Adipose tissue (tissue), 3 donors: ENCODE measurements around the gene YIPF2. TPM values are rescaled to one million over a fixed set of nuclear protein-coding genes. Genes with fewer than 3 reads are reported as not detected.
"Not testable (repeated sequence)": the region's sequence is repeated elsewhere in the genome, so short reads cannot be mapped to it uniquely, and the experiment has no call there.

Experiments
- H3K27ac ChIP-seq: one replicate; pipeline ENCODE4 v1.5.1; 2013; ENCODE audit warnings: low read depth, low read length
- WGBS, 3 donors: extraction: QIAGEN DNeasy Blood & Tissue Kit; methylation state at CpG; one replicate each; pipeline ENCODE4 v1.1.7; 2013; 5-methylcytosine and 5-hydroxymethylcytosine counted together
- polyA plus RNA-seq, 3 donors: library from polyadenylated mRNA; stranded (reverse); fragments of 200-250 nt; gene quantifications; one replicate each; pipeline ENCODE4 v1.2.3, GENCODE V29; 2013
- donor health status: healthy with polysubstance abuse.
- donor health status: Bipolar disorder and iron deficiency.
- donor health status: healthy.

The YIPF2 gene
- polyA plus RNA-seq, 3 donors = 33.6 to 49.9 (median 39.6) TPM

GRCh38 chr19:10887616-10888367 is 40.6 kb downstream of the YIPF2 start:
- no peak overlapping the region for H3K27ac ChIP-seq

GRCh38 chr19:10885201-10886169 is 43.0 kb downstream of the YIPF2 start:
- WGBS, 3 donors = 77 to 84% (median 77%) methylated on average over 20 of the region's 20 CpGs
- no peak overlapping the region for H3K27ac ChIP-seq

More at GRCh38 chr19:10887616-10888367, 40.6 kb downstream of the YIPF2 start:
- WGBS, 3 donors = 83 to 88% (median 83%) methylated on average over 9 of the region's 9 CpGs

DNA sequence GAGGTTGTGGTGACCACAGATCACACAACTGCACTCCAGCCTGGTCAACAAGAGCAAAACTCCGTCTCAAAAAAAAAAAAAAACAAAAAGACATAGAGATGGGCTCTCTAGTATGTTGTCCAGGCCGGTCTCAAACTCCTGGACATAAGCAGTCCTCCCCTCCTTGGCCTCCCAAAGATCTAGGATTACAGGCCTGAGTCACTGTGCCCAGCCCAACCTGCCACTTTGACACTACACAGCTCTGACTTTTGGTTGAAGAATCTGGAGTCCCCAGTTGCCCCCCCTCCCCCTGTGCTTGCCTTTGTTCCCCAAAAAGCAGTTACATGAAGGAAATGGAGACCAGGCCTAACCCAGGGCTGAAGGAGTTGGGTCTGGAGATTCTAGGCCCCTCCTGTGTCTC is 44.2 kb downstream of the YIPF2 start:
- 47 to 87% (median 53%) methylated on average over 2 of the region's 2 CpGs for whole genome bisulfite sequencing, 3 donors
- no peak overlapping the region for H3K27ac ChIP-seq

- no peak overlapping the region for H3K27ac ChIP-seq
- 79 to 85% (median 83%) methylated on average over 9 of the region's 9 CpGs for WGBS, 3 donors
Measured at GRCh38 chr19:10882108-10882457, 46.4 kb downstream of the YIPF2 start.

GRCh38 chr19:10881403-10882107 is 46.9 kb downstream of the YIPF2 start:
- H3K27ac ChIP-seq = no peak overlapping the region
- WGBS, 3 donors = 75 to 78% (median 78%) methylated on average over 14 of the region's 14 CpGs

DNA sequence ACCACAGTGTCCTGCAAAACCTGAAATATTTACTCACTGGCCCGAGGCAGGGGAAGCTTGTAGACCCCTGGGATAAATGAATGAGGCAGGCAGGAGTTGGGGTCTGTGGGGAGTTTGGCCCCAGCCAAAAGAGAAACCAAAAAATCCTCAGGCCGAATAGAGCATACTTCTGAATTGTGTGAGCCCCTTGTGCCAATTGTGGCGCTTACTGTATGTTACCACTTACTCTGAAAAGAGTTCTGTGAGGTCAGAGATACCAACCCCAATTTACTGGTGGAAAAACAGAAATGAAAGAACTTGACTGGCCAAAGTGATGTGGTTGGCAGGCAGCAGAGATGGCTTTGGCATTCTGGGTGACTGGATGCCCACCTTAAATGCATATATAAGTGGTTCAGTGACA is 50.2 kb downstream of the YIPF2 start:
- no peak overlapping the region for H3K27ac ChIP-seq
- WGBS, 3 donors = 73 to 80% (median 80%) methylated on average over 3 of the region's 3 CpGs

DNA sequence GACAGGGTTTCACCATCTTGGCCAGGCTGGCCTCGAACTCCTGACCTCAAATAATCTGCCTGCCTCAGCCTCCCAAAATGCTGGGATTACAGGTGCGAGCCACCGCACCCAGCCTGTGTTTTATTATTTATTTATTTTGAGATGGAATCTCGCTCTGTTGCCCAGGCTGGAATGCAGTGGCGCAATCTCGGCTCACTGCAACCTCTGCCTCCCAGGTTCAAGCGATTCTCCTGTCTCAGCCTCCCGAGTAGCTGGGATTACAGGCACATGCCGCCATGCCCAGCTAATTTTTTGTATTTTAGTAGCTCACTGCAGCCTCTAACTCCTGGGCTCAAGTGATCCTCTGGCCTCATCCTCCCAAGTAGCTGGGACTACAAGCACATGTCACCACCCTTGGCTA is 50.8 kb downstream of the YIPF2 start:
- H3K27ac ChIP-seq = not testable (repeated sequence)
- 95 to 96% (median 96%) methylated on average over 9 of the region's 9 CpGs for WGBS, 3 donors

- 63 to 67% (median 66%) methylated on average over 10 of the region's 10 CpGs for WGBS, 3 donors
- no peak overlapping the region for H3K27ac ChIP-seq
Measured at GRCh38 chr19:10876459-10877240, 51.8 kb downstream of the YIPF2 start.

DNA sequence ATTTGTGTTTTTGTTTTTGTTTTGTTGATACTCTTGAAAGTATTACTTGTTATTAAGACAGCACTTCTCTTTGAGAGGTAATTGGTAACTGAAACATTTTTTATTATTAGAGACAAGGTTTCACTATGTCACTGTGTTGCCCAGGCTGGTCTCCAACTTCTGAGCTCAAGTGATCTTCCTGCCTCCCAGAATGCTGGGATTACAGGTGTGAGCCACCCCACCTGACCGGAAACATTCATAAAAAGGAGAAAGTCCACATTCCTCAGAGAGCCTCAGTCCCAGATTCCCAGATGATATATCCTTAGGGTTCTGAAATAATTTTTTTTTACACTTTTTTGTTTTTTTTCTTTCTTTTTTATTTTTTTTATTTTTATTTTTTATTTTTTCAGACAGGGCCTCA is 54.4 kb downstream of the YIPF2 start:
- no peak overlapping the region for H3K27ac ChIP-seq

DNA sequence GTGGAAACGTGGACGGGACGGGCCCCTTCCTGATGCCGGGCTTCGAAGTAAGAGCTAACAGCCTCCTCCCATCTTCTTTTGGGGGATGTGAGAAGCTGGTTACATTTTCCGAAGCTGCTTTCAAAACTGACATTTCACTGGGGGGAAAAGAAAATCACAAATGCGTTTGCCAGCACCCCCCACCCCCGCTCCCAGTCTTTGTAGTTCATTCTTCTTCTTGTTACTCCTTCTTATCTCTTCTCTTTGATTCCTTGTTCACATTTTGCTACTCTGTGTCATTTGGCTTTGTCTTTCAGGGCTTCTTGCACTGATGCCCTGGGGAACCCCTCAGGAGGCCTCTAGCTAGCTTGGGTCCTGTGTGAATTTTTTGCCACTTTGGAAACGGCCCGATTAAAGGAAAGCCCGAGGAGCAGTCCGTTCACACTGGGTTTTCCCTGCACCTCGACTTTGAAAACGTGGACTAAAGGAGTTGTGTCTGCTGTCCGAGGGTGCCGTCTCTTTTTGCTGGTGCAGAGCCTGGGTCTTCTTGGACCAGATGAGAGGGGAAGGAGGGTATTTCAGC is 55.8 kb downstream of the YIPF2 start:
- 12 to 18% (median 14%) methylated on average over 16 of the region's 16 CpGs for WGBS, 3 donors
- H3K27ac ChIP-seq = no peak overlapping the region

More for the DNA sequence above, 54.4 kb downstream of the YIPF2 start:
- 92 to 97% (median 93%) methylated on average over 1 of the region's 1 CpG for WGBS, 3 donors

Other genes with a start within 250 kb of the YIPF2 start
- 10 to 100 TPM; 50.7 to 96.5 (median 59.4) TPM for gene QTRT1, start 227.2 kb downstream of the YIPF2 start, polyA plus RNA-seq
- 10 to 100 TPM; 56.5 to 81.6 (median 64.2) TPM for gene DNM2, start 210.6 kb downstream of the YIPF2 start, polyA plus RNA-seq
- gene TMED1, start 92.4 kb downstream of the YIPF2 start, polyA plus RNA-seq = 10 to 100 TPM; 27.9 to 40.1 (median 36.5) TPM
- 1 to 10 TPM; 1.4 to 6.6 (median 6.4) TPM for gene C19orf38, start 80.2 kb downstream of the YIPF2 start, polyA plus RNA-seq
- gene CARM1, start 57.1 kb downstream of the YIPF2 start, polyA plus RNA-seq = 10 to 100 TPM; 17.3 to 28.9 (median 22.4) TPM
- 10 to 100 TPM; 11.6 to 17.0 (median 16.7) TPM for gene TIMM29, start 172 bp upstream of the YIPF2 start, polyA plus RNA-seq
- 10 to 100 TPM; 22.5 to 42.5 (median 37.7) TPM for gene SMARCA4, start 32.4 kb upstream of the YIPF2 start, polyA plus RNA-seq
- 100 to 1,000 TPM in 1 of 3 donors, 10 to 100 TPM in 2; 17.5 to 247 (median 49.3) TPM for gene LDLR, start 160.8 kb upstream of the YIPF2 start, polyA plus RNA-seq
- 1 to 10 TPM in 1 of 3 donors, under 1 TPM in 2; 0.17 to 2.4 (median 0.30) TPM for gene SPC24, start 227.1 kb upstream of the YIPF2 start, polyA plus RNA-seq